Measurements from ENCODE around the gene FZD10. TPM values are rescaled to one million over a fixed set of nuclear protein-coding genes. Genes with fewer than 3 reads are reported as not detected.

FZD10 gene
- total and polyA plus RNA-seq, 2 of the 13 experiments (the other 11 are each of a cell fraction or from before 2014, with no cell fraction given): not detected

- POLR2A ChIA-PET: no interaction called here
- H3K36me3 ChIP-seq (replicated peaks in 1 of 2; ENCODE audit: control insufficient read depth in 1 of 2, insufficient read depth in 2 of 2, low read length in 2 of 2): no peaks in the 10 kb centered on the region
- H3K9me3 ChIP-seq (ENCODE audit: low read length): no peaks in the 10 kb centered on the region
- WGBS (ENCODE audit: low lambda C conversion rate): 32% methylated on average over 7 of the region's 7 CpGs
- H3K27me3 ChIP-seq (ENCODE audit: control insufficient read depth in 1 of 2, insufficient read depth in 2 of 2, low read length in 2 of 2): peaks cover 1 to 11% of the 10 kb centered on the region in 2 experiments; a peak in 3 of 5 replicates
- in situ Hi-C loops (cut with HindIII; ENCODE audit: extremely low pct_ligation_motif_present, low pct_unique_long_range_greater_than_20kb): no loop called here
- H3K4me2 ChIP-seq (ENCODE audit: low read depth, low read length): no peak overlapping the region
- DNase-seq (ENCODE audit: low spot score) (no peak), ATAC-seq (no peak), FAIRE-seq (no peak)
- no peak overlapping the region for H3K4me3 ChIP-seq (replicated peaks in 1 of 3; ENCODE audit: insufficient read depth in 1 of 3, low read depth in 2 of 3, low read length in 3 of 3)
- H3K27ac ChIP-seq (ENCODE audit: extremely low read length, insufficient read depth, low read length): no peak overlapping the region
- BruUV-seq (replicated peaks): no TSS peak
- TF ChIP-seq ZNF552 (CRISPR knock-in tag; IDR thresholded peaks at IDR 0.05; ENCODE audit: borderline replicate concordance) (no peak), U2AF1 (optimal IDR thresholded peaks at IDR 0.05; ENCODE audit: low read depth, low read length) (no peak), POLR2AphosphoS2 (IDR thresholded peaks at IDR 0.05; ENCODE audit: low read depth, low read length) (no peak)
- TF ChIP-seq, protein P1, sequence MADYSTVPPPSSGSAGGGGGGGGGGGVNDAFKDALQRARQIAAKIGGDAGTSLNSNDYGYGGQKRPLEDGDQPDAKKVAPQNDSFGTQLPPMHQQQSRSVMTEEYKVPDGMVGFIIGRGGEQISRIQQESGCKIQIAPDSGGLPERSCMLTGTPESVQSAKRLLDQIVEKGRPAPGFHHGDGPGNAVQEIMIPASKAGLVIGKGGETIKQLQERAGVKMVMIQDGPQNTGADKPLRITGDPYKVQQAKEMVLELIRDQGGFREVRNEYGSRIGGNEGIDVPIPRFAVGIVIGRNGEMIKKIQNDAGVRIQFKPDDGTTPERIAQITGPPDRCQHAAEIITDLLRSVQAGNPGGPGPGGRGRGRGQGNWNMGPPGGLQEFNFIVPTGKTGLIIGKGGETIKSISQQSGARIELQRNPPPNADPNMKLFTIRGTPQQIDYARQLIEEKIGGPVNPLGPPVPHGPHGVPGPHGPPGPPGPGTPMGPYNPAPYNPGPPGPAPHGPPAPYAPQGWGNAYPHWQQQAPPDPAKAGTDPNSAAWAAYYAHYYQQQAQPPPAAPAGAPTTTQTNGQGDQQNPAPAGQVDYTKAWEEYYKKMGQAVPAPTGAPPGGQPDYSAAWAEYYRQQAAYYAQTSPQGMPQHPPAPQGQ (CRISPR knock-in tag; IDR thresholded peaks at IDR 0.05; ENCODE audit: borderline replicate concordance): no peak
- CTCF ChIA-PET (ENCODE audit: low intra/inter-chr PET ratio, low total read pairs): no interaction called here
- H3K4me1 ChIP-seq (ENCODE audit: insufficient read depth, low read length): no peaks in the 10 kb centered on the region
- intact Hi-C loops (cut with micrococcal nuclease; ENCODE audit: unreplicated experiment): no loop called here
- H2AFZ ChIP-seq (ENCODE audit: low read length): no peak overlapping the region
- H3K9ac ChIP-seq (ENCODE audit: insufficient read depth, low read depth, low read length): no peak overlapping the region
- no peaks in the 10 kb centered on the region for H3K79me2 ChIP-seq (ENCODE audit: insufficient read depth, low read length)
- H4K20me1 ChIP-seq (ENCODE audit: insufficient read depth, low read length): no peaks in the 10 kb centered on the region
These were observed 16.0 kb downstream of the FZD10 start for GRCh38 chr12:130178282-130178681.

- Histone ChIP-seq H3K79me2 (ENCODE audit: insufficient read depth, low read length) (no peaks in the 10 kb centered on the region), H3K27me3 (ENCODE audit: control insufficient read depth in 1 of 2, insufficient read depth in 2 of 2, low read length in 2 of 2) (peaks cover 1 to 11% of the 10 kb centered on the region in 2 experiments; a peak in 3 of 5 replicates), H3K27ac (ENCODE audit: extremely low read length, insufficient read depth, low read length) (no peak overlapping the region), H3K9ac (ENCODE audit: insufficient read depth, low read depth, low read length) (no peak overlapping the region), H2AFZ (ENCODE audit: low read length) (no peak overlapping the region), H3K4me3 (replicated peaks in 1 of 3; ENCODE audit: insufficient read depth in 1 of 3, low read depth in 2 of 3, low read length in 3 of 3) (no peak overlapping the region), H3K4me2 (ENCODE audit: low read depth, low read length) (no peak overlapping the region), H3K4me1 (ENCODE audit: insufficient read depth, low read length) (no peaks in the 10 kb centered on the region), H4K20me1 (ENCODE audit: insufficient read depth, low read length) (no peaks in the 10 kb centered on the region), H3K9me3 (ENCODE audit: low read length) (no peaks in the 10 kb centered on the region), H3K36me3 (replicated peaks in 1 of 2; ENCODE audit: control insufficient read depth in 1 of 2, insufficient read depth in 2 of 2, low read length in 2 of 2) (no peaks in the 10 kb centered on the region)
- no peak for DNase-seq (ENCODE audit: low spot score)
- no peak for FAIRE-seq
- no TSS peak for BruUV-seq (replicated peaks)
- ChIA-PET CTCF (ENCODE audit: low intra/inter-chr PET ratio, low total read pairs) (no interaction called here), POLR2A (no interaction called here)
- ATAC-seq: no peak
- intact Hi-C loops (cut with micrococcal nuclease; ENCODE audit: unreplicated experiment) (no loop called here), in situ Hi-C loops (cut with HindIII; ENCODE audit: extremely low pct_ligation_motif_present, low pct_unique_long_range_greater_than_20kb) (no loop called here)
- WGBS (ENCODE audit: low lambda C conversion rate): 0% methylated on average over 5 of the region's 7 CpGs
- TF ChIP-seq ASH2L (IDR thresholded peaks at IDR 0.05; ENCODE audit: insufficient read length, low read depth, low read length) (no peak), NFKBIZ (CRISPR knock-in tag; IDR thresholded peaks at IDR 0.05) (no peak), SKIL (CRISPR knock-in tag; IDR thresholded peaks at IDR 0.05; ENCODE audit: borderline replicate concordance) (no peak), NPAS2 (CRISPR knock-in tag; IDR thresholded peaks at IDR 0.05; ENCODE audit: borderline replicate concordance) (no peak), HNRNPK (IDR thresholded peaks at IDR 0.05; ENCODE audit: low read depth, low read length, poor library complexity, severe bottlenecking) (no peak), NFATC3 (CRISPR knock-in tag; IDR thresholded peaks at IDR 0.05) (no peak), CBX1 (IDR thresholded peaks at IDR 0.05; ENCODE audit: low read depth) (no peak), REPIN1 (CRISPR knock-in tag; IDR thresholded peaks at IDR 0.05; ENCODE audit: borderline replicate concordance, low read depth) (no peak), MLLT10 (CRISPR knock-in tag; IDR thresholded peaks at IDR 0.05) (no peak), EED (CRISPR knock-in tag; IDR thresholded peaks at IDR 0.05) (no peak), TCF7L2 (IDR thresholded peaks at IDR 0.05; ENCODE audit: low read depth, low read length) (no peak)
These were observed 16.9 kb downstream of the FZD10 start for GRCh38 chr12:130179191-130179590.

Measured in HepG2 (cell line).